ENCODE results near the gene ATP6V0B.
A peak's percentile ranks its signal among the peaks of the same experiment; 100 is the strongest.

Gene ATP6V0B

DNA sequence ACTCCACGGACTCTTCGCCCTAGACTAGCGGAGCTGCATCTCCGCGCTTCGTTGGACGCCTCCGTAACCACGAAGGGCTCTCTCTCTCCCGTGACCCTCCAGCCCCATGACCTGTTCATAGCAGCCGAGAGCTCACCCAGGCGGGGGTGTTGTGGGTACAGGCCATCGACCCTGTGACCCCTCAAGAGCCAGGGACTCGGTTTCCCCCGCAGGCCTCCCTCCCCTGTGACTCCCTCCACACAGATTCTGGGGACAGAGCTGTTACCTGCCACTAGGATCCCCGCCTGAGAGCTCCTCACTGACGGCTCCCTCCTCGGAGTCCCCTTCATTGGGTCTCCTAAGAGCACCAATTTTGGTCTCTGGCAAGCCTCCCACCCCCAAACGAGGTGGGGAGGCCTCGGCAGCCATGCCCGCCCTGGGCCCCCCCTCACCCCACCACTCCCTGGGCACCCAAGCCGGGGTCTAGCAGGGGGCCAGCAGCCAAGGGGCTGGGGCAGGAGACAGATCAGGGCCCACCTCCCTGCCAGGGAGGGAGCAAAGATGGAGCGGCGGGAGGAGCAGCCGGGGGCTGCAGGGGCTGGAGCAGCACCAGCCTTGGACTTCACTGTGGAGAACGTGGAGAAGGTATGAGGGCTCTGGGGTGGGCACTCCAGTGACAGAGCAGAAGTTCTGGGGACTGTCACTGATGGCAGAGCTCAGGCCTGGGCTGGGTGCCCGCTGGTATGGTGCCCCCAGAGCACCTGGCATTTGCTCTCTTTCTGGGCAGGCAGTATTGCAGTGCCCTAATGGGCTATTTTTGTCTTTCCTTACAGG, 27.5 kb upstream of the ATP6V0B start:
- peak overlapping the region; percentile 87 for H3K4me3 ChIP-seq (ENCODE audit: low read depth, low read length)

DNA sequence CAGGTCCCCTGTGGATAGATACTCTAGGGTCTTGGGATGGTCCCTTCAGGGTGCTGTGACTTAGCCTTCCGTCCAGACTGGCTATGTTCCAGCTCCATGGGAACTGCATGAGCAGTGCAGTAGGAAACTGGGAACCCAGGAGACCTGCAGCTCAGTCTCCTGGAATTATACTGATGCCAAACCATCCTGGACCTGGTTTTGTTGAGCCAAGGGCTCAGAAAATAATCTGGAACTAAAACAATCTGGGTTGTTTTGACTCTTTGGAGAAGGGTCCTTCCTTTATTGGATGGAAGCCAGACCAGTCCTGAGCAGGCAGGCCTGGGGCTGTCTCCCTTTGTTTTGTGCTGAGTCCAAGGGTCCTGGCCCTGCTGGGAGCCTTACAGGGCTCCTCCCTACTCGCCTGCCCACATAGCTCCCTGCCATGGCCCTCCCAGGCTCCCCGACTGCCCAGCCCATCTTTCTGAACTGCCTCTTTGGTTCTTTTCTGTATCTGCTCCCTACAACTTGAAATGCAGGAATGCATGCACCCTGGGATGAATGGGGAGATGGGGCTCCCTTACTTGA, 26.8 kb upstream of the ATP6V0B start:
- H3K9ac ChIP-seq (ENCODE audit: low read depth, low read length), result no peak overlapping the region
- no peaks in the 10 kb centered on the region for H3K27me3 ChIP-seq (ENCODE audit: control insufficient read depth, insufficient read depth, low read length)

More for the DNA sequence above, 27.5 kb upstream of the ATP6V0B start:
- H3K27ac ChIP-seq (ENCODE audit: low read depth, low read length), result peak overlapping the region; percentile 97
- H3K36me3 ChIP-seq (ENCODE audit: control insufficient read depth, insufficient read depth, low read length), result peaks cover 11% of the 10 kb centered on the region; the same call in 1 of the 2 replicates
- no peaks in the 10 kb centered on the region for H3K27me3 ChIP-seq (ENCODE audit: control insufficient read depth, insufficient read depth, low read length)
- H3K9ac ChIP-seq (ENCODE audit: low read depth, low read length), result peak overlapping the region; percentile 97
- no peaks in the 10 kb centered on the region for H3K9me3 ChIP-seq (ENCODE audit: control insufficient read depth, insufficient read depth, low read length)
- H3K4me1 ChIP-seq (ENCODE audit: control insufficient read depth, insufficient read depth, low read length), result peaks cover 20% of the 10 kb centered on the region

DNA sequence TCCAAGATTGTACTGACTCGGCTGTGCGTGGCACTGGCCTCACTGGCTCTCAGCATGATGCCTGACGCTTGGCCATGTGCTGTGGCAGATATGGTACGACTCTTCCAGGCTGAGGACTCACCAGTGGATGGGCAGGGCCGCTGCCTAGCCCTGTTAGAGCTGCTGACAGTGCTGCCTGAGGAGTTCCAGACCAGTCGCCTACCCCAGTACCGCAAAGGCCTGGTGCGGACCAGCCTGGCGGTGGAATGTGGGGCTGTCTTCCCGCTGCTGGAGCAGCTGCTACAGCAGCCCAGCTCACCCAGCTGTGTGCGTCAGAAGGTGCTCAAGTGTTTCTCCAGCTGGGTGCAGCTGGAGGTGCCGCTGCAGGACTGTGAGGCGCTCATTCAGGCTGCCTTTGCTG, 25.1 kb upstream of the ATP6V0B start:
- Histone ChIP-seq H3K36me3 (ENCODE audit: control insufficient read depth, insufficient read depth, low read length) (peaks cover 11% of the 10 kb centered on the region; the same call in 1 of the 2 replicates), H3K9ac (ENCODE audit: low read depth, low read length) (no peak overlapping the region), H3K4me3 (ENCODE audit: low read depth, low read length) (no peak overlapping the region), H3K9me3 (ENCODE audit: control insufficient read depth, insufficient read depth, low read length) (no peaks in the 10 kb centered on the region), H3K4me1 (ENCODE audit: control insufficient read depth, insufficient read depth, low read length) (peaks cover 18% of the 10 kb centered on the region), H3K27ac (ENCODE audit: low read depth, low read length) (no peak overlapping the region), H3K27me3 (ENCODE audit: control insufficient read depth, insufficient read depth, low read length) (no peaks in the 10 kb centered on the region)

More for the DNA sequence above, 26.8 kb upstream of the ATP6V0B start:
- peak overlapping the region; percentile 87; the same call in 1 of the 2 replicates for H3K4me3 ChIP-seq (ENCODE audit: low read depth, low read length)
- H3K4me1 ChIP-seq (ENCODE audit: control insufficient read depth, insufficient read depth, low read length), result peaks cover 17% of the 10 kb centered on the region
- no peak overlapping the region for H3K27ac ChIP-seq (ENCODE audit: low read depth, low read length)
- H3K36me3 ChIP-seq (ENCODE audit: control insufficient read depth, insufficient read depth, low read length), result peaks cover 11% of the 10 kb centered on the region; the same call in 1 of the 2 replicates
- no peaks in the 10 kb centered on the region for H3K9me3 ChIP-seq (ENCODE audit: control insufficient read depth, insufficient read depth, low read length)

DNA sequence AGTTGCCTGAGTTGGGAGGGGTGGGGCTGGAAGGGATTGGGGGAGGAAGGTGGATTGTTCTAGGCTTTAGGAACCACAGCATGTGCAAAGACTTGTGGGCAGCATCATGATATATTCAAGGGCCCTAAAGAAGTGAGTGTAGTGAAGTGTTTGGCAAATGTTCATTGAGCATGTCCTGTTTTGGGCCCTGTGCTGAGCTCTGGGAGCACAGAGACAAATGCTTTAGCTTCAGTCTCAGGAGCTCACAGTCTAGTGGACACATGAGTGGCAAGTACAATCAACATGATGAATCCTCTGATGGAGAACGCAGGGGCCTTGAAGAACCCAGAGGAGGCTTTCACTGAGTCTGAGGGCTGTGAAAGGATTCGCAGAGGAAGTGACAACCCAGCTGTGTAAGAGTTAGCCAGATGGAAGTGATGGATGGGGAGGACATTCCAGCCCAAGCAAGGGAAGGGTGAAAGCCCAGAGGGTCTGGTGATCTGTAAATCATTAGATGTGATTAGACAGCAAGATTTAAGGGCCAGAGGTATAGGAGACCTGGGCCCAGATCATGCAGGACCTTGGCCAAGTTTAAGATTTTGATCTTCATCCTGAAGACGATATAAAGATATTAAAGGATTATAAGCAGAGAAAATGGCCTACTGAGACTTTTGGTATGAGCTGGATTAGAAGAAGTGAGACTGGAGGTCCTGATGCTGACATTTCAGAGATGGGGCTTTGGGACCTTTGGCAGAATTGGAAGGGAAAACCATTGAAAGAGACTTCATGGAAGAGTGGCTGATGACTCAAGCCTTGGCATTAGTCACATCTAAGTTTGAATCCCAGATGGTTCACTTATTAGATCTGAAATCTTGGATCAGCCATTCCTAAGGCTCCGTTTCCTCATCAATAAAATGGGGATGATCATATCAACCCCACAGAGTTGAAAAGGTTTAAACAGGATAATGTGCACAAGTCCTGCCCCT, 23.5 kb upstream of the ATP6V0B start:
- Histone ChIP-seq H3K36me3 (ENCODE audit: control insufficient read depth, insufficient read depth, low read length) (peaks cover 11% of the 10 kb centered on the region; the same call in 1 of the 2 replicates), H3K4me1 (ENCODE audit: control insufficient read depth, insufficient read depth, low read length) (peaks cover 13% of the 10 kb centered on the region), H3K27ac (ENCODE audit: low read depth, low read length) (no peak overlapping the region), H3K9me3 (ENCODE audit: control insufficient read depth, insufficient read depth, low read length) (no peaks in the 10 kb centered on the region), H3K4me3 (ENCODE audit: low read depth, low read length) (no peak overlapping the region), H3K9ac (ENCODE audit: low read depth, low read length) (no peak overlapping the region), H3K27me3 (ENCODE audit: control insufficient read depth, insufficient read depth, low read length) (no peaks in the 10 kb centered on the region)

DNA sequence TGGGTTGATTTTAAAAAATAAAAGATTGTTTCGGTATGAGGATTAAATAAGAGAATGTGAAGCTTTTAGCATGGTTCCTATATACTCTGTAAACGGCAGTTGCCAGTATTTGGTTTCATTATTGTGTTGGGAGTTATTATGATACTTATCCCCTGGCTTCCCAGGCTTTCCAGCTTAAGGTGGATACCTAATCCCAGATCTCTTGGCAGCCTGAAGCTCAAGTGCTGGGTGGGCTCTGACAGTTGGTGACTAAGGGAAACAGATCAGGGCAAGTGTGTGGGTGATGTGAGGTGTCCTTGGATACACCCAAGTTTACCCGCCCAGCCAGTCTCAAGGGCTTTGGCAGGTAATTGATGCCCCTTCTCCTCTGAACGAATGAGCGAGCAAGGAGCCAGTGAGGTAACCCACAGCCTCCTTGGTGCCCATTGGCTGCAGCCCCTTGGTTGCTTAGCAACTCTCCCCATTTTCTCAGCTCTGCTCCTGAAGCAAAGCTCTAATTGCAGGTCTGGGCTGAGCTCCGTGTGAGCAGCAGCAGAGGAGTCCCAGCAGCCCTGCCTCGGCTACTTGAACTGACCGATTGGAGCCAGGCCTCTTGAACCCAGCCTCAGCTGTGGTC, 21.9 kb upstream of the ATP6V0B start:
- no peaks in the 10 kb centered on the region for H3K9me3 ChIP-seq (ENCODE audit: control insufficient read depth, insufficient read depth, low read length)
- peaks cover 9% of the 10 kb centered on the region for H3K4me1 ChIP-seq (ENCODE audit: control insufficient read depth, insufficient read depth, low read length)
- no peak overlapping the region for H3K27ac ChIP-seq (ENCODE audit: low read depth, low read length)
- peaks cover 18% of the 10 kb centered on the region for H3K36me3 ChIP-seq (ENCODE audit: control insufficient read depth, insufficient read depth, low read length)
- H3K4me3 ChIP-seq (ENCODE audit: low read depth, low read length), result no peak overlapping the region
- H3K9ac ChIP-seq (ENCODE audit: low read depth, low read length), result no peak overlapping the region
- no peaks in the 10 kb centered on the region for H3K27me3 ChIP-seq (ENCODE audit: control insufficient read depth, insufficient read depth, low read length)

DNA sequence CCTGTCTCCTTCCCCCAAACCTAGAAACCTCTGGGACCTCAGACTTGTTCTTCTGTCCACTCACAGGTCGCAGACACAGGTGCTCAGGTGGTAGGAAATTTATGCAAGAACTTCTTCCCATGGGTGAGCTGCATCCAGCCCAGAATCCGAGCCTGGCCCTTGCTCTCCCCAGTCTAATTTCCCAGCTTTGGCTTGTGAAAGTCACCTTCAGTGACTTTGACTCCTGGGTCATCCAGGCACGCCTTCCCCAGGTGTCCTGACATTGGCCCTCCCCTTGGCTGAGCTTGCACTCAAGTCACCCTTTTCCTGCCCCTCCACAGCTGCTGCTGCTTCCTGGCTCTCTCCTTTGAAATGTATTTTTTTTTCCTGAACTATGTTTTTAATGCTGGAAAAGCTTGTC, 21.4 kb upstream of the ATP6V0B start:
- no peaks in the 10 kb centered on the region for H3K27me3 ChIP-seq (ENCODE audit: control insufficient read depth, insufficient read depth, low read length)
- H3K36me3 ChIP-seq (ENCODE audit: control insufficient read depth, insufficient read depth, low read length), result peaks cover 22% of the 10 kb centered on the region
- H3K9ac ChIP-seq (ENCODE audit: low read depth, low read length), result no peak overlapping the region
- H3K4me1 ChIP-seq (ENCODE audit: control insufficient read depth, insufficient read depth, low read length), result peaks cover 4% of the 10 kb centered on the region
- no peak overlapping the region for H3K27ac ChIP-seq (ENCODE audit: low read depth, low read length)
- no peak overlapping the region for H3K4me3 ChIP-seq (ENCODE audit: low read depth, low read length)
- no peaks in the 10 kb centered on the region for H3K9me3 ChIP-seq (ENCODE audit: control insufficient read depth, insufficient read depth, low read length)

DNA sequence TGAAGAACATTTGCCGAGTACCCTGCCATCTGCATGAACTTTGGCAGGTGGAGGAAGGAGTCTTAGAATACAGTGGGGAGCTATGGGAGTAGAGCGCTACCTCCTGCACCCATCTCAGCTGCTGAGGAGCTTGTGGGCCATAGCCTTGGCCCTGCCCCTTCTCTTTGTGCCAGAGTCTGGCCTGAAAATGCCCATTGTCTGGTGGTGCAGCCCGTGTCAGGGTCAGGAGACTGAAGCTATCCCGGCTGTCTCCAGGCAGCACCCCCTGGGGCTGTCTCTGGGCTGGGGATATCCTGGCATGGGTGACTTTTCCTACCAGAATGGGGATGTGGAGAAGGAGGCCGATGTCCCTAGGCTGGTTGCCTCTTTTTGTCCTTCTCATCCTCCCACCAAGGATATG, 20.7 kb upstream of the ATP6V0B start:
- no peaks in the 10 kb centered on the region for H3K27me3 ChIP-seq (ENCODE audit: control insufficient read depth, insufficient read depth, low read length)
- H3K4me3 ChIP-seq (ENCODE audit: low read depth, low read length), result no peak overlapping the region
- H3K27ac ChIP-seq (ENCODE audit: low read depth, low read length), result no peak overlapping the region
- H3K9ac ChIP-seq (ENCODE audit: low read depth, low read length), result no peak overlapping the region
- H3K4me1 ChIP-seq (ENCODE audit: control insufficient read depth, insufficient read depth, low read length), result peaks cover 4% of the 10 kb centered on the region
- H3K36me3 ChIP-seq (ENCODE audit: control insufficient read depth, insufficient read depth, low read length), result peaks cover 27% of the 10 kb centered on the region
- no peaks in the 10 kb centered on the region for H3K9me3 ChIP-seq (ENCODE audit: control insufficient read depth, insufficient read depth, low read length)

DNA sequence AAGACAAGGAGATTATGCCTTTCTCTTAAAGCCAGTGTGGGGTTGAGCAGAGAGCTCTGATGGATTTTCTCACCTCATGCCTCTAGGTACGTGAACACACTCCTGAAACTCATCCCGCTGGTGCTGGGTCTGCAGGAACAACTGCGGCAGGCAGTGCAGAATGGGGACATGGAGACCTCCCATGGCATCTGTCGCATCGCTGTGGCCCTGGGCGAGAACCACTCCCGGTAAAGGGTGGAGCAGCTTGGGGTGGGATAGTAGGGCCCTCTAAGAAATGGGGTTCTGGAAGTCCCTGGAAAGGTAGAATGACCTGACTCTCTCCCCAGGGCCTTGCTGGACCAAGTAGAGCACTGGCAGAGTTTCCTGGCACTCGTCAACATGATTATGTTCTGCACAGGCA, 18.5 kb upstream of the ATP6V0B start:
- H3K4me3 ChIP-seq (ENCODE audit: low read depth, low read length), result no peak overlapping the region
- H3K27ac ChIP-seq (ENCODE audit: low read depth, low read length), result no peak overlapping the region
- H3K4me1 ChIP-seq (ENCODE audit: control insufficient read depth, insufficient read depth, low read length), result peaks cover 4% of the 10 kb centered on the region
- H3K27me3 ChIP-seq (ENCODE audit: control insufficient read depth, insufficient read depth, low read length), result no peaks in the 10 kb centered on the region
- no peak overlapping the region for H3K9ac ChIP-seq (ENCODE audit: low read depth, low read length)
- H3K9me3 ChIP-seq (ENCODE audit: control insufficient read depth, insufficient read depth, low read length), result no peaks in the 10 kb centered on the region
- peaks cover 24% of the 10 kb centered on the region for H3K36me3 ChIP-seq (ENCODE audit: control insufficient read depth, insufficient read depth, low read length)

DNA sequence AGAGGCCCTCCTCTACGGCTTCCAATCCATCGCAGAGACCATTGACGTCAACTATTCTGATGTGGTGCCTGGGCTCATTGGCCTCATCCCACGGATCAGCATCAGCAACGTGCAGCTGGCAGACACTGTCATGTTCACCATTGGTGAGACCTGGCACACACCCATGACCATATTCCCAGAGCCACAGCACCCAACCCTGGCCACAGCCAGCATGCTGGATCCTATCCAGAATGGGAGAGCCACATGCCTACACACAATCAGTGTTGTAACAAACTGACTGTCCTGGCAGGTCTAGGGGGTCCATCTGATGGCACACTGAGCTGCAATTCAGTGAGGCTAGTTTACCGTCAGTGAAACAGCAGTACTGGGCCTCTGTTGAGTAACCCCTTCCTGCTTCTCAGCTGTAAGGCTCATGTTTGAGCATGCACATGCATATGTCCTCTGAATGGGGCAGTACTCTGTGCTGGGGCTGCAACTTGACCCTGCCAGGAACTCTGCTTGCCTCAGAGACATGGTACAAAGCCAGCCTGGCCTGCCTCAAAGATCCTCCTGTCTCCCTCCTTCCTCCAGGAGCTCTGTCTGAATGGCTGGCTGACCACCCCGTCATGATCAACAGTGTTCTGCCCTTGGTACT, 17.2 kb upstream of the ATP6V0B start:
- no peaks in the 10 kb centered on the region for H3K27me3 ChIP-seq (ENCODE audit: control insufficient read depth, insufficient read depth, low read length)
- peaks cover 4% of the 10 kb centered on the region for H3K4me1 ChIP-seq (ENCODE audit: control insufficient read depth, insufficient read depth, low read length)
- H3K4me3 ChIP-seq (ENCODE audit: low read depth, low read length), result no peak overlapping the region
- no peak overlapping the region for H3K27ac ChIP-seq (ENCODE audit: low read depth, low read length)
- H3K36me3 ChIP-seq (ENCODE audit: control insufficient read depth, insufficient read depth, low read length), result peaks cover 32% of the 10 kb centered on the region
- H3K9me3 ChIP-seq (ENCODE audit: control insufficient read depth, insufficient read depth, low read length), result no peaks in the 10 kb centered on the region
- no peak overlapping the region for H3K9ac ChIP-seq (ENCODE audit: low read depth, low read length)

Data from HUES48 (cell line).